Forelimb muscle (tissue), 1 donor: Measurements from ENCODE around the gene NTHL1. TPM values are rescaled to one million over a fixed set of nuclear protein-coding genes. Genes with fewer than 3 reads are reported as not detected.
A peak's percentile ranks its signal among the peaks of the same experiment; 100 is the strongest.
"Not testable (repeated sequence)": the region's sequence is repeated elsewhere in the genome, so short reads cannot be mapped to it uniquely, and the experiment has no call there.

Source experiments
- DNase-seq: peaks from one replicate; pipeline ENCODE4 v3.0.0-alpha.2; 2013; ENCODE audit warnings: low read depth
- polyA plus RNA-seq: library from polyadenylated mRNA; unstranded; fragments of 120-200 nt; gene quantifications from one replicate; pipeline ENCODE4 v1.2.1, GENCODE V29; 2013; ENCODE audit not compliant: insufficient read length

NTHL1 gene
- polyA plus RNA-seq, 1 donor: 11.2 TPM

DNA sequence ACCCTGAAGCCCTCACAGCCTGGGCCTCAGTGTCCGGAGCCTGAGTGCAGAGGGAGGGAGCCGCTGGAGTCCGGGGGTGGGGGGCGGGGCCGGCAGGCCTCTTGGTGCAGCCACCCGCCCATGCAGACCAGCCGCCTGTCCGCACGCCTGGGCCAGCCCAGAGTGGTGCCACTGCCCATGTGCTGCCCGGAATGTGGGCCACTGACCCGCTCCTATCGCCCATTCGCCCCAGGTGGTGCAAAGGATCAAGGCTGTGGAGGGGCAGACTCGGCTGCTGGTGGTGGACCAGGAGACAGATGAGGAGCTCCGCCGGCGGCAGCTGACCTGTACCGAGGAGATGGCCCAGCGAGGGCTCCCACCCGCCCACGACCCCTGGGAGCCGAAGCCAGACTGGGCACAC is 18.3 kb downstream of the NTHL1 start:
- DNase-seq: no peak

DNA sequence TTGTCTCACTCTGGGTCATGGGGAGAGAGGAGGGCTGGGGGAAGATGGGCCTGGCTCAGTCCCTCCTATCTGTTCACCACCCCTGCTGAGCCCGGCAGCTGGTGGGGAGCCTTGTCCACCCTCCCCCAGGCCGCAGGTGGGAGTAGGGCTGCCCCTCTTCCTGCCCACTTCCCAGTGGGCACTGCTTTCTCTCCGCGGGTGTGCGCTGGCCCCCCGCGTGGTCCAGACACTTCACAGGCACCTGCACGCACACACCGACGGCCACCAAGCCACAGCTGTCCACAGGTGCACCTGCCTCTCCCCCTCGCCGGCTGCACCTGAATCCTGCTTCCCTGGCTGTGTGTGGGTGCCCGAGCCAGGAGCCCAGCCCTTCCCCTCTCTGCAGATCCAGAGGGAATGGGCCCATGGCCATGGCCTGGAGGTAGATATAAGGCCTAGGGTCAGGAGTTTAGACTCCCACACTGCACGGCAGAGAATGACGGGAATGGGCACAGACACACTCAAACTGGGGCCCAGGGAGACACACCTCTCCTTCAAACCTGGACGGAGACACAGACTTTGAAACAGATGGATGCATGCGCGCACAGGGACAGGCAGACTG is 18.9 kb downstream of the NTHL1 start:
- no peak for DNase-seq

DNA sequence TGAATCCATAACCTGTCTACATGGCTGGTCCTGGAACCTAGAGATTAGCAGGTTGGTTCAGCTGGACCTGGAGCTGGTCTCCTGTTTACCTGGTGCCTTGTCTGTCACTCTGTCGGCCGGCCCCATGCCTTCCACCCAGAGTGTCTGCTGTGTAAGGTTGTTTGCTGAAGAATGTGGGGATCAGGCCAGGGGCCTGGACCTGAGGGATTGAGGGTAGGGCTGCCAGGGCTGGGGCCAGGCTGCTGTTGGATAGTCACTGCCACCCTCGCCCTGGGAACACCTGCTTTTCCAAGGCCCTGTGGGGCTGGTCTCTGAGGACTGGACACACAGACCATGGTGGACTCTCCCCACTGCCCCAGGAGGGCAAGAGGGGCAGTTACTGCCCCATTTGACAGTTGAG is 19.5 kb downstream of the NTHL1 start:
- DNase-seq: no peak

DNA sequence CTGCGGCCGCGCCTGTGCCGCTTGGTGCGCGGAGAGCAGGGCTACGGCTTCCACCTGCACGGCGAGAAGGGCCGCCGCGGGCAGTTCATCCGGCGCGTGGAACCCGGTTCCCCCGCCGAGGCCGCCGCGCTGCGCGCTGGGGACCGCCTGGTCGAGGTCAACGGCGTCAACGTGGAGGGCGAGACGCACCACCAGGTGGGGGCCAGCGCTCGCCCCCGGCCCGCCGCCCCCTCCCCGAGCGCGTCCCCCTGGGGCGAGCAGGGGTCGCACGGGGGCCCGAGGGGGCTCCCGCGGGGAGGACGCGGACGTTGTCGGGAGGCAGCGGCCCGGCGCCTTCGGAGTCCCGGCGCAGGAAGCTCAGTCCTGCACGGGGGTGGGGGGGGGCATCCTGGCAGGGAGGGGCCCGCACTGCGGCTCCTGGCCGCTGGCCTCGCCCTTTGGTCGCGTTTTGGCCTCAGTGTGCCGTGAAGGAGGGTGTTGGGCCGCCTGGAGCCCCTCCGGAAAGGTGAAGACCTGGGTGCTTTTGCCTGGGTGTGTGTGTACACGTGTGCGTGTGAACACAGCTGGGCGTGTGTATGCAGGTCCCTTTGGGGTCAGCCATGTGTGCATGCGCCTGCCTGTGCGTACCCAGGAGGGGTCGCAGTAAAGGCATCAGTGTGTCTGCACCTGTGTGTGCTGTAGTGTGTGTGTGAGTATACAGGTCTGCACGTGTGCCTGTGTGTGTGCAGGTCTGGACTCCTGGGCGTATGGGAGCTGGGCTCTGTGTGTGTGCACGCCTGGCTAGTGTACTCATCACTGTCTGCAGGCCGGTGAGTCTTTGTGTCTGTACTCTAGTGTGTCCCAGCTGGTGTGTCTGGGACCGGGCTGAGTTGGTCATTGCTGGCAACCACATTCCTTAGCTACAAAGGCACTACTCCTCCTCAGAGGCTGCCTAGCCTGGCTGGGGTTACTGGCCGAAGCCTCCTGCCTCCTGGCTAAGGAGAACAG is 20.3 kb downstream of the NTHL1 start:
- DNase-seq: no peak

DNA sequence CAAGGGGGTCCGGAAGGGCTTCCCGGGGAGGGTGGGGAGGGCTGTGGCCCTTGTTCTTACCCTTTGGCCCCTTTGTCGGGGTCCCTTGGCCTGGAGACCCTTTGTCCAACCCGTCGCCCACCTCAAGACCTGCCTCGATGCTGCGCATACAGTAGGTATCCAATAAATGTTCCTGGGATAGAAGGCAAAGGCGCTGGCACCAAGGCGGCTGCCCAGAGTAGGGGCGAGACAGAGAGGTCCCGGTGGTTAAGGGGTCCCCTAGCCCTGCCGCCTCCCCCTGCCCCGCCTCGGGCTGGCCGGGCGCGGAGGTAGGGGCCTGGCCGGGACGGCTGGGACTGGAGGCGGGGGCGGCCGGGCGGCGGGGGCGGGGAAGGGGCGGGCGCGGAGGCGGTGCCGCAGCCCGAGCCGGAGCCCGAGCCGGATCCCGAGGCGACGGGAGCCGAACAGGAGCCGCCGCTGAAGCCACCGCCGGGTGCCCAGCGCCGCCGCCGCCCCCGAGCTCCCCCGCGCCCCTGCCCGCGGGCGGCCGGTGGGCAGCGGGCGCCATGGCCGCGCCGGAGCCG is 21.1 kb downstream of the NTHL1 start, which contains the start of gene NHERF2:
NHERF2 (plus strand) TSS at position 442 of the 563 bp plus-strand sequence; CDS start at position 546, 104 bp downstream.
- no peak for DNase-seq

DNA sequence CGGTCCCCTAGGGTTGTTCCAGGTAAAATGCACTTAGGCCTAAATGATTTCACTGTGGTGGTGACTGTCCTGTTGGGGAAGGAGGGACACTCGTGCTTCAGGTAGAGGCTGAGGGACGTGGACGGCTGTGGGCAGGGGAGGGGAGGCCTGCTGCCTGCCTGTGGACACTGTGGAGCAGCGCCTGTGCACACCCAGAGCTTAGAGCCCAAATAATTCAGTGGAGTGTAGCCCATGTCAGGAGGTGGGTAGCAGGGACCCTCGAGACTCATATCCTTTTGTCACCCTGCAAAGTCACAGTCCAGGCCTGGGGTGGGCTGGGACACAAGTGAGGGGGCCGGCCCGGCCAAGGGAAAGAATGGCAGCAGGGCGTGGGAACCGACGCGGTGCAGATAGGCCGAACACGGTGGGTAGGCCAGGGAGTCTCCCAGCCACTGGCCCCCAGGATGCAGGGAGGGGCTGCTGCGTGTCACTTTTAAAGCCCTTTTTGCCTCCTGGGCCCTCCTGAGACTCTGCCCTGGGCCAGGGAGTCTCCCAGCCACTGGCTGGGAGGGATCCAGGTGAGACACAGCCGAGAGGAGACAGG is 21.7 kb downstream of the NTHL1 start:
- DNase-seq: no peak

DNA sequence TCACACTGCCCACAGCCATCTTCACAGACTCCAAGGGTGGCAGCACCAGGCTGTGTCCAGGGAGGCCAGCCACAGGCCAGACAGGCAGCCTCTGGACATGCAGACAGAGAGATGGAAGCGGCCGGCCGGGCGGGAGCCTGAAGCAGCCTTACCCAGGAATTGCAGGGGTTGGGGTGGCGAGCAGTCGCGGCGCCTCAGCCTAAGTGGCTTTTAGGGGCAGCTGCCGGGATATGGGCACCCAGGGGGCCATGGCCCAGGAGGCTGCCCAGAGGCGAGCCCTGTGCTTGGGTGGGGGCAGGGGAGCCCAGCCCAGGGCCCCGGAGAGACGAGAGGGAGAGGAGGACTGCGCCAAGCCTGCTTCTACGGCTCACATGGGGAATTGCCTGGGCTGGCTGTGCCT is 22.4 kb downstream of the NTHL1 start:
- DNase-seq: no peak

DNA sequence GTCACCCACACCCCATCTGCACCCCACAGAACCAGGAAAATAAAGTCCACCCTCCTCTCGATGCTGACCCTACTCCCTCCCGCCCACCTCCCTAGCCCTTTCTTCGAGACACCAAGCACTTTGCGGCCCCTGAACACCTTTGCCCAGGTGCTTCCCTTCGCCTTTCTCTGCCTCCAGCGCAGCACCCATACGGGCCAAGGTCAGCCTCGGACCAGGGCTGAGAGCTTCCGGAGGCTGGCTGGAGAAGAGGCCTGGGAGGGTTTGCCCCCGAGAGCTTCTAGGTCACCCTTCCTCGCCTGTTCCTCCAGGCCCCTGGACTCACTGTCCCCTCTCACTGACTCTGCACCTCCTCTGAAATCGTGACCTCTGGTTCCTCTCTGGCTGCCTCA is 23.6 kb downstream of the NTHL1 start:
- no peak for DNase-seq

DNA sequence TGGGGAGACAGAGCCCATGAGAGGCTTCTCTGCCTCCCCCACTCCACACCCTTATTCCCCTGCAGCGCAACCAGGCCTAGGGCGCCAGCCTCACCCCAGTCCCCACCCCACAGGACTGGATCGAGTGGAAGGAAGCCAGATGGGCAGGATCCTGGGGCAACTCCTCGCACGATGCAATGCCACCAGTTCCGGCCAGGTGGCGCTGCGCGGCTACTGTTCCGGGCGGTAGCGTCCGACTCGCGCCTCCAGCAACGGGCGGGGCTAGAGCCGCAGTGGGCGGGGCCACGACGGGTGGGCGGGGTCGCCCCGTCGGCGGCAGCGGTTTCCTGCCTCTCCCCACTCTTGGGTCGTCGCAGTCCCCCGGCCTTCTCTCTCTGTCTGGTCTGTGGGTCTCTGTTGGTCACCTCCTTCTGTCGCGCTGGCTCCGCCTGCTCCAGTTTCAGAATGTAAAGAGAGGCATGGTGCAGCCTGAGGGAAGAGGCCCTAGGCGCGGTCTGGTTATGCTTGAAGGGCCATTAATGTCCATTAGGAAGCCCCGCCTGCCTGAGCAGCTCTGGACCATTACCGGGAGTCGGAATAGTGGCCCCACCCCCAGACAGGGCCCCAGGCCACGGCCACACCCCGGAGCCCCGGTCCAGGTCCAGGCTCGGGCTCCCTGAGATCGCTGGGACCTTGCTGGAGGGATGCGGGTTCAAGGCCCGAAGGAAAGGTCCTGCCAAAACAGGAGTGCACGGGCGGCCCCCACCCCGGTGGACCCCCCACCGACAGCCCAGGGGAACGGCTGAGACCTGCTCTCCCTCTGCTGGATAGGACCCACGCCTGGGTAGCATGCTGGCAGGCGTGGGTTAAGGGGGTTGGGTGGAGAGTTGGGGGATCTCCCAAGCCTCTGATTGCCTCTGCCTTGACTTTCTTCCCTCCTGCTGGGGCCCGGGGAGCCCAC is 24.3 kb downstream of the NTHL1 start:
- DNase-seq: no peak

DNA sequence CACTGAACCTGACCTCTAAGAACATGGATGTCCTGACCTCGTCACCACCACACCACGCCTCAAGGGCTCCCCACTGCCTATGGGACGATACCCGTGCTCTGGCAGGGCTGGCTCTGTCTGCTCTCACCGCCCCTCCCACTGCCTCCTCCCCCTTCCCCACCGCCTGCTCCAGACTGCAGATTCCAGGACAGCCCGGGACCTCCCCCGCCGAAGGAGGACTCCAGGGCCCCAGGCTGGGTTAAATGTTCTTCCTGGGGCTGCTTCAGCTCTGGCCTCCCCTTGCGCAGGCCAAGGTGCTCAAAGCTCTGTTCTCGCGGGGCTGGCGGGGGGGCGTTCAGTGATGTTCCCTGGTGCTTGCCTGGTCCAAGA is 24.9 kb downstream of the NTHL1 start:
- DNase-seq: no peak

DNA sequence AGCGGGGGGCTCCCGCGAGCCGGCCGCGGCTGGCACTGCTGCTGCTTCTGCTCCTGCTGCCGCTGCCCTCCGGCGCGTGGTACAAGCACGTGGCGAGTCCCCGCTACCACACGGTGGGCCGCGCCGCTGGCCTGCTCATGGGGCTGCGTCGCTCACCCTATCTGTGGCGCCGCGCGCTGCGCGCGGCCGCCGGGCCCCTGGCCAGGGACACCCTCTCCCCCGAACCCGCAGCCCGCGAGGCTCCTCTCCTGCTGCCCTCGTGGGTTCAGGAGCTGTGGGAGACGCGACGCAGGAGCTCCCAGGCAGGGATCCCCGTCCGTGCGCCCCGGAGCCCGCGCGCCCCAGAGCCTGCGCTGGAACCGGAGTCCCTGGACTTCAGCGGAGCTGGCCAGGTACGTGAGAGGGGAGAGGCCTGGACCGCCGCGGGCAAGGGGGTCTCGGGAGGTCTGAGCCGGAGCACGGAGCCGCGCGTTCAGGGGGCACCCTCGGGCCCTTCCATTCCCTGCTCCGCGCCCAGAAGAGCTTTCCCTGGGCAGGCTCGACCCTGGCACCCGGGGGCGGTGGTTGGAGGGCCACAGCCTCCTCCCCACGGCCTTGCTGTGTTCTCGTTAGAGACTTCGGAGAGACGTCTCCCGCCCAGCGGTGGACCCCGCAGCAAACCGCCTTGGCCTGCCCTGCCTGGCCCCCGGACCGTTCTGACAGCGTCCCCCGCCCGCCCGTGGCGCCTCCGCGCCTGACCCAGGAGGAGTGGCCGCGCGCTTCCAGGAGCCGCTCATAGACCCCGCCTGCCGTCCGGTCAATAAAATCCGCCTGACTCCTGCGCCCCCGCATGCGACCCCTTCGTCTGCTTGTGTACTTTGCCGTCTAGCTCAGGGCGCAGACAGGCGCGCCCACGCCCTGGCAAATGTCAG is 27.5 kb downstream of the NTHL1 start:
- no peak for DNase-seq

DNA sequence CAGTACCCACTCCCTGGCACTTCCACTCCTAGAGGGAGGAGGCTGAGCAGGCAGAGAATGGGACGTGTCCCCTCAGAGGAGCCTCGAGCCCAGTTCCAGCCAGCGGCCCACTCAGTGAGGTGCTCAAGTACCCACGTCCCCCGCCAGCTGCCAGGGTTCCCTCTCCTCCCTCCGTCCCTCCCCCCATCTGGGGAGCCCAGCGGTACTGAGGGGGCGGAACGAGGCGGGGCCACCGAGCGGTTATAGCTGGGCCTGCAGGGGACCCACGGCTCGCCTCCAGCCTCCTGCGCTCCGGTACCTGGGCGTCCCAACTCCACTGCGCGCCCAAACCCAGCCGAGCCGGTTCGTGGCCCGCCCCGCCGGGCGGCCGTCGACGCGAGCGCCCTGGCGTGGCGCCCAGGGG is 28.1 kb downstream of the NTHL1 start, which contains the start of gene NPW:
NPW (plus strand) TSS at position 268 of the 403 bp plus-strand sequence.
- DNase-seq: no peak

DNA sequence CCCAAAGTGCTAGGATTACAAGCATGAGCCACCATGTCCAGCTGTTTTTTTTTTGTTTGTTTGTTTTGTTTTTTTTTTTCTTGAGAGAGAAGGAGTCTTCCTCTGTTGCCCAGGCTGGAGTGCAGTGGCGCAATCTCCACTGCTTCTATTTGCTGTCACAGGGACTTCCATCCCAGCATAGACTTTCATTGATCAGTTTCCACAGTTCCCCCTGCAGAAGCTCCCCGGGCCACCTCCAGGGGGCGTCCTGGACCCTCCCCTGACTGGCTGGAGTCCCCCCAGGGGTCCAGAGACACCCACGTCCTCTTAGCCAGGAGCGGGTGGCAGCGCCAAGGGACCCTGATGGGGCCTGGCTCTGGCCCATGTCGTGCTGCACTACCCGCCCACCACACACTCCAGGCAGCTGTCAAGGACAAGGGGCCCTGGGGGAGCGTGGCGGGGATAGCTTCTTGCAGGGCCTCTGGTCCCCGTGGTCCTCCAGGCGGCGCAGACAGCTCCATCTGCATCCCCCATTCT is 31.2 kb downstream of the NTHL1 start:
- no peak for DNase-seq

DNA sequence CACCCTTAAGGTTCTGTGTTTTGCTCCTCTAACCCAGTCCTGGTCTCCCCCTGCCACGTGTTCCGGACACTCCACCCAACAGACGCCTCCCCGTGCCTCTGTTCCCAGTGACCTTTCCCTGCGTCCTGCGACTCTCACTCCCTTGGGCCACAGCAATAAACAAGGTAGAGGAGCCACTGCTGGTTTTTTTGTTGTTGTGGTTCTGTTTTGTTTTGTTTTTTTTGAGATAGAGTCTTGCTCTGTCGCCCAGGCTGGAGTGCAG is 31.8 kb downstream of the NTHL1 start:
- no peak for DNase-seq

DNA sequence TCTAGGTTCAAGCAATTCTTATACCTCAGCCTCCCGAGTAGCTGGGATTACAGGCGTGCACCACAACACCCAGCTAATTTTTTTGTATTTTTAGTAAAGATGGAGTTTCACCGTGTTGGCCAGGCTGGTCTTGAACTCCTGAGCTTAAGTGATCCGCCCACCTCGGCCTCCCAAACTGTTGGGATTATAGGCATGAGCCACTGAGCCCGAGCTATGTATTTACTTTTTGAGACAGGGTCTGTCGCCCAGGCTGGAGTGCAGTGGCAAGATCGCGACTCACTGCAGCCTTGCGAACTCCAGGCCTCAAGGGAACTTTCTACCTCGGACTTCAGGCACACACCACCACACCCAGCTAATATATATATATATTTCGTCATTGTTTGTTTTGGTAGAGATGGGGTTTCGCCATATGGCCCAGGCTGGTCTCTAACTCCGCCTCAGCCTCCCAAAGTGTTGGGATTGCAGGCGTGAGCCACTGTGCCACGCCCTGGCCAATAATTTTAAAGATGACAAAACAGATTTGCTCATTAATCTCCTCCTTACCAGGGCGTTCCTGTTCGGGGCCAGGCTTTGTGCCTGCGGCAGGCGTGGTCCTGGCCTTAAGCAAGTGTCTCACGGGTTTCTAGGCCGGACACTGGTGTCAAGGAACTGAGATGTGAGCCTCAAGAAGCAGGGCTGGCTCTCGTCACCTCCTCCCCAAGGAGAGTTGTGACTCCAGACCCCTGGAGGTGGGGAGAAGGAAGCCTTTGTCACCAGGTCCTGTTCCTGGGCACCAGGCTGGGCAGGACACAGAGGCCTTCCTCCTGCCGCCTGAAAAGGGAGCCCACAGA is 32.3 kb downstream of the NTHL1 start:
- DNase-seq: no peak

DNA sequence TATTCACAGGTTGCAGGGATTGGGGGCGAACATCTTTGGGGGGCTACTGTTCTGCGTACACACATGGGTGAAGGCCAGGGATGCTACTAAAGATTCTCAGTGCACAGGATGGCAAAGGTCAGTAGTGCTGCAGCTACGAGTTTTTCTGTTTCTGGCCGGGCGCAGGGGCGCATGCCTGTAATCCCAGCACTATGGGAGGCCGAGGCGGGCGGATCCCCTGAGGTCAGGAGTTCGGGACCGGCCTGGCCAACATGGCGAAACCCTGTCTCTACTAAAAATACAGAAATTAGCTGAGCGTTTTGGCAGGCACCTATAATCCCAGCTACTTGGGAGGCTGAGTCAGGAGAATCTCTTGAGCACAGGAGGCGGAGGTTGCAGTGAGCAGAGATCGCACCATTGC is 34.1 kb downstream of the NTHL1 start:
- no peak for DNase-seq

DNA sequence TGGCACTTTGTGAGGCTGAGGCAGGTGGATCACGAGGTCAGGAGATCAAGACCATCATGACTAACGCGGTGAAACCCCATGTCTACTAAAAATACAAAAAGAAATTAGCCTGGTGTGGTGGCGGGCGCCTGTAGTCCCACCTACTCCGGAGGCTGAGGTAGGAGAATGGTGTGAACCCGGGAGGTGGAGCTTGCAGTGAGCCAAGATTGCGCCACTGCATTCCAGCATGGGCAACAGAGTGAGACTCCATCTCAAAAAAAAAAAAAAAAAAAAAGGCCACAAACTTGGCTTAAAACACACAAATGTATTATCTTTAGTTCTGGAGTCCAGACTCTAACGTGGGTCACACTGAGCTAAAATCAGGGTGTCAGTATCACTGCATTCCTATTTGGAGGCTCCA is 35.9 kb downstream of the NTHL1 start:
- not testable (repeated sequence) for DNase-seq

DNA sequence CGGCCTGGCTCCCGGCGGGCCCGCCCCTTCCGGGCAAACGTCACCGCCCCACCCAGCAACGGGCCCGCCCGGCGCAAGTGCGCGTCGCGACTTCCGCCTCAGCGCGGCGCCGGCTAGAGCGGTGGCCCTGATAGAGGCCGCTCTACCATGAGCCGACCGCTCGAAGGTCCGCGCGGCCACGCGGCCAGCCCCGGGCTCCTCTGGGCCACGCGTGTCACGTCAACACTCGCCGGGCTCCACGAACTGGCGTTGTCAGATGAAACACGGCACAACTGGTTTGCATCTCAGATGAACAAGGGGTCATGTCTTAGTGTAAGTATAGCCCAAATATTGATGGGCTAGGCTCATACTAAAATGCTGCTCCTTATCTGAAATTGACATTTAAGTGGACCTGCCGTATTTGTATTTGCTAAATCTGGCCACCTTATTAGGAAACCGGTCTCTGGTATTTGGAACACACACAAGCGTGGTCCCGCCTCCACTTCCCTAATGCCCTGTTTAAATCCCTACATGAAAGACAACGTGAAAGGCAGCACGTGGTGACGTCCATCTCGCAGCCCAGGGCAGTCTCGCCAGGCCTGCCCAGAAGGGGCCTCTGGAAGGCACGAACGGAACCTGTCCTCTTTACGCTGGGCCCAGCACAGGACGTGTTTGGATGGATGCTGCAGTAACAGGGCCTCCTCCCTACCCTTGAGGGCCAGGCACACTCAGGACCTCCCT is 37.7 kb downstream of the NTHL1 start, which contains the start of gene ZNF598:
ZNF598 (minus strand) TSS at position 31 of the 720 bp plus-strand sequence.
- peak; percentile 66 for DNase-seq
